H1 (cell line): ENCODE measurements around the gene HNF4A. TPM values are rescaled to one million over a fixed set of nuclear protein-coding genes. Genes with fewer than 3 reads are reported as not detected.

Experiments
- CTCF ChIA-PET: fragments of 300-600 bp; sonication (Branson Sonifier 250); formaldehyde crosslinking; loops from one replicate; lab custom pipeline; 2021; ENCODE audit not compliant: partially characterized antibody; lab: Charles Lee
- POLR2A ChIA-PET: fragments of 300-600 bp; sonication (Branson Sonifier 250); formaldehyde crosslinking; loops from one replicate; lab custom pipeline; 2021; ENCODE audit warnings: inconsistent platforms; ENCODE audit not compliant: partially characterized antibody; lab: Charles Lee
- DNase-seq, 2 experiments: peaks; one replicate each; pipeline versions ENCODE4 v3.0.0 to v3.0.0-alpha.2; 2010 to 2022; ENCODE audit warnings: low spot score in 2 of 2, low read depth in 1 of 2, mixed read lengths in 1 of 2
- FAIRE-seq: peaks from 2 replicates; lab custom pipeline; 2011; peaks lifted over from hg19 to GRCh38; lab: Jason Lieb, UNC
- H2AFZ ChIP-seq: 2 replicates; pipeline ENCODE4 v1.8.1; 2012; ENCODE audit warnings: low read length, inconsistent platforms
- H2AK5ac ChIP-seq: 2 replicates; pipeline ENCODE4 v1.6.1; 2013; ENCODE audit warnings: low read depth, low read length
- H2BK120ac ChIP-seq: replicated peaks from 2 replicates; pipeline ENCODE3; 2013; ENCODE audit warnings: low read depth, low read length, inconsistent platforms
- H2BK12ac ChIP-seq: 2 replicates; pipeline ENCODE4 v1.6.1; 2013; ENCODE audit warnings: low read depth, low read length
- H2BK15ac ChIP-seq: 2 replicates; pipeline ENCODE4 v1.6.1; 2013; ENCODE audit warnings: low read length
- H2BK20ac ChIP-seq: 2 replicates; pipeline ENCODE4 v1.6.1; 2013; ENCODE audit warnings: low read length
- H2BK5ac ChIP-seq: 2 replicates; pipeline ENCODE4 v1.6.1; 2013; ENCODE audit warnings: low read depth, low read length
- H3K14ac ChIP-seq: 2 replicates; pipeline ENCODE4 v1.6.1; 2013; ENCODE audit warnings: inconsistent platforms; ENCODE audit not compliant: insufficient read length
- H3K18ac ChIP-seq: 2 replicates; pipeline ENCODE4 v1.6.1; 2013; ENCODE audit warnings: low read length; ENCODE audit errors: extremely low read depth
- H3K23ac ChIP-seq: 2 replicates; pipeline ENCODE4 v1.6.1; 2013; ENCODE audit warnings: inconsistent platforms; ENCODE audit not compliant: insufficient read length
- H3K23me2 ChIP-seq: 2 replicates; pipeline ENCODE4 v1.6.1; 2013; ENCODE audit warnings: low read depth, low read length
- H3K27ac ChIP-seq: 2 replicates; pipeline ENCODE4 v1.6.1; 2011; ENCODE audit warnings: low read depth, low read length, inconsistent platforms
- H3K27me3 ChIP-seq, 4 experiments: replicated peaks in 1 of 4; 1 replicate in 1 of 4; 2 replicates in 3 of 4; pipeline versions ENCODE4 v1.6.1 to v1.8.1; 2011 to 2013; ENCODE audit warnings: low read length in 3 of 4, mild to moderate bottlenecking in 3 of 4, inconsistent platforms in 2 of 4, mixed read lengths in 2 of 4, moderate library complexity in 1 of 4; ENCODE audit not compliant: control insufficient read depth in 3 of 4, insufficient read depth in 3 of 4; ENCODE audit errors: extremely low read depth in 1 of 4
- H3K36me3 ChIP-seq, 4 experiments: 2 replicates each; pipeline versions ENCODE4 v1.6.1 to v1.8.1; 2011 to 2013; ENCODE audit warnings: mild to moderate bottlenecking in 4 of 4, low read length in 3 of 4, moderate library complexity in 2 of 4, control low read depth in 1 of 4, inconsistent platforms in 1 of 4; ENCODE audit not compliant: insufficient read depth in 4 of 4, control insufficient read depth in 2 of 4
- H3K4ac ChIP-seq: replicated peaks from 2 replicates; pipeline ENCODE3; 2013; ENCODE audit warnings: low read length, low read depth, mixed read lengths, inconsistent platforms; ENCODE audit not compliant: insufficient read length
- H3K4me1 ChIP-seq, 4 experiments: replicated peaks in 1 of 4; 1 replicate in 1 of 4; 2 replicates in 3 of 4; pipeline versions ENCODE4 v1.6.1 to v1.8.1; 2011 to 2013; ENCODE audit warnings: low read length in 3 of 4, inconsistent platforms in 2 of 4, mixed read lengths in 1 of 4; ENCODE audit not compliant: insufficient read depth in 4 of 4, control insufficient read depth in 3 of 4
- H3K4me2 ChIP-seq, 2 experiments: 2 replicates each; pipeline versions ENCODE4 v1.6.1 to v1.8.1; 2011 to 2013; ENCODE audit warnings: low read depth in 2 of 2, low read length in 2 of 2, control low read depth in 1 of 2, inconsistent platforms in 1 of 2, mild to moderate bottlenecking in 1 of 2; ENCODE audit not compliant: insufficient read depth in 1 of 2
- H3K4me3 ChIP-seq, 4 experiments: fragments of 200-600, 300-600 bp in 1 of 4; sonication (generic), shearing (Covaris generic), sonication (Bioruptor Twin) in 1 of 4; 2 replicates each; pipeline versions ENCODE4 v1.5.1 to v1.8.1; 2011 to 2016; ENCODE audit warnings: low read length in 4 of 4, low read depth in 3 of 4, control low read depth in 2 of 4, inconsistent platforms in 2 of 4, mild to moderate bottlenecking in 2 of 4, mixed read lengths in 1 of 4, moderate library complexity in 1 of 4; ENCODE audit not compliant: insufficient read depth in 2 of 4; ENCODE audit errors: extremely low read depth in 1 of 4
- H3K56ac ChIP-seq: replicated peaks from 2 replicates; pipeline ENCODE3; 2013; ENCODE audit warnings: low read depth, mild to moderate bottlenecking, mixed read lengths, low read length, inconsistent platforms; ENCODE audit not compliant: insufficient read length
- H3K79me1 ChIP-seq: 2 replicates; pipeline ENCODE4 v1.6.1; 2013; ENCODE audit warnings: low read depth, low read length, control low read depth
- H3K79me2 ChIP-seq, 2 experiments: 2 replicates each; pipeline versions ENCODE4 v1.6.1 to v1.8.1; 2012 to 2013; ENCODE audit warnings: low read length in 2 of 2, mild to moderate bottlenecking in 2 of 2, inconsistent platforms in 1 of 2; ENCODE audit not compliant: insufficient read depth in 2 of 2, control insufficient read depth in 1 of 2
- H3K9ac ChIP-seq, 4 experiments: replicated peaks in 1 of 4; 1 replicate in 1 of 4; 2 replicates in 3 of 4; pipeline versions ENCODE4 v1.6.1 to v1.8.1; 2011 to 2013; ENCODE audit warnings: low read depth in 3 of 4, low read length in 3 of 4, control low read depth in 2 of 4, mild to moderate bottlenecking in 2 of 4, moderate library complexity in 2 of 4, inconsistent platforms in 1 of 4; ENCODE audit errors: extremely low read depth in 1 of 4
- H3K9me3 ChIP-seq, 2 experiments: 2 replicates each; pipeline versions ENCODE4 v1.6.1 to v1.8.1; 2012 to 2013; ENCODE audit warnings: mild to moderate bottlenecking in 2 of 2, moderate library complexity in 2 of 2, control low read depth in 1 of 2, inconsistent platforms in 1 of 2, low read depth in 1 of 2, low read length in 1 of 2, mixed read lengths in 1 of 2; ENCODE audit not compliant: insufficient read depth in 2 of 2
- H4K20me1 ChIP-seq, 2 experiments: replicated peaks in 1 of 2; 2 replicates each; pipeline versions ENCODE3 to v1.8.1; 2011 to 2013; ENCODE audit warnings: inconsistent platforms in 2 of 2, low read length in 2 of 2, mild to moderate bottlenecking in 1 of 2; ENCODE audit not compliant: insufficient read depth in 2 of 2, control insufficient read depth in 1 of 2
- H4K5ac ChIP-seq: 2 replicates; pipeline ENCODE4 v1.6.1; 2013; ENCODE audit warnings: low read length, low read depth, mixed read lengths, inconsistent platforms; ENCODE audit not compliant: insufficient read length
- H4K8ac ChIP-seq: 2 replicates; pipeline ENCODE4 v1.8.0; 2013; ENCODE audit warnings: mild to moderate bottlenecking, moderate library complexity, low read length, inconsistent platforms; ENCODE audit not compliant: insufficient read depth; ENCODE audit errors: extremely low read depth
- H4K91ac ChIP-seq: replicated peaks from 2 replicates; pipeline ENCODE3; 2013; ENCODE audit warnings: low read length, mixed read lengths, inconsistent platforms; ENCODE audit not compliant: insufficient read length
- CREB1 ChIP-seq: IDR thresholded peaks from 2 replicates; pipeline ENCODE4 v1.6.1; 2012; ENCODE audit warnings: inconsistent platforms
- EP300 ChIP-seq, 2 experiments: IDR thresholded peaks; 1 replicate in 1 of 2; 2 replicates in 1 of 2; pipeline ENCODE4 v1.6.1; 2011 to 2012; ENCODE audit warnings: low read depth in 2 of 2, low read length in 2 of 2, mild to moderate bottlenecking in 2 of 2, borderline replicate concordance in 1 of 2, inconsistent platforms in 1 of 2, moderate library complexity in 1 of 2
- WGBS, 2 experiments: shearing (Covaris generic) in 1 of 2; methylation state at CpG; one replicate each; pipeline versions ENCODE4 v1.1.6 to v1.1.7; 2013 to 2015; ENCODE audit warnings: low lambda C conversion rate in 2 of 2, mixed read lengths in 2 of 2, inconsistent platforms in 1 of 2, low coverage in 1 of 2, missing lambda C conversion rate in 1 of 2; ENCODE audit not compliant: insufficient replicate concordance in 2 of 2, insufficient coverage in 1 of 2, insufficient read length in 1 of 2; ENCODE audit errors: extremely low coverage in 1 of 2, missing lambda C conversion rate in 1 of 2; 5-methylcytosine and 5-hydroxymethylcytosine counted together
- polyA plus RNA-seq, 7 experiments: library from polyadenylated mRNA; depleted of rRNA in 3 of 7; stranded (reverse) in 5 of 7; unstranded in 2 of 7; fragments of >200 nt in 5 of 7; fragments of 200-250 nt in 2 of 7; gene quantifications; 1 replicate in 5 of 7; 2 replicates in 1 of 7; 4 replicates in 1 of 7; pipeline versions ENCODE4 v1.2.1 to v1.2.3, GENCODE V29; 2011 to 2013; ENCODE audit warnings: missing spikeins in 2 of 7, mixed read lengths in 2 of 7
- total RNA-seq: library from RNA; stranded (reverse); fragmentation: NEBNext Ultra II Directional; extraction: Animal tissue kit (Norgen Biotek cat#: 25700); gene quantifications from 2 replicates; pipeline ENCODE4 v1.2.1, GENCODE V29; 2021

HNF4A gene
- total and polyA plus RNA-seq, 2 of the 8 experiments (the other 6 are each of a cell fraction or from before 2014, with no cell fraction given) = 0.03 TPM; not detected in 1

GRCh38 chr20:44394702-44395460 lies 39.4 kb downstream of the HNF4A start:
- CTCF ChIA-PET = interaction anchor here (1.0 to 3.5 kb wide), 7 partner anchors 10 to 180 kb away, joined by 3 to 21 read pairs (median 4); no protein-coding TSS in a partner anchor
- no peak for DNase-seq

More at GRCh38 chr20:44394702-44395460, 39.4 kb downstream of the HNF4A start:
- Histone ChIP-seq H3K4me2 (no peak overlapping the region), H3K79me2 (no peaks in the 10 kb centered on the region), H3K23ac (no peak overlapping the region), H2BK5ac (no peak overlapping the region), H3K14ac (no peak overlapping the region), H3K27me3 (no peaks in the 10 kb centered on the region), H3K36me3 (no peaks in the 10 kb centered on the region), H3K4me3 (no peak overlapping the region), H4K91ac (no peak overlapping the region), H2AK5ac (no peak overlapping the region), H4K5ac (no peak overlapping the region), H3K4me1 (no peaks in the 10 kb centered on the region), H3K9ac (no peak overlapping the region), H3K79me1 (no peaks in the 10 kb centered on the region), H2BK12ac (no peak overlapping the region), H3K18ac (no peak overlapping the region), H2AFZ (no peak overlapping the region), H2BK15ac (no peak overlapping the region), H3K23me2 (peaks cover 2% of the 10 kb centered on the region; the same call in 1 of the 2 replicates), H2BK120ac (no peak overlapping the region), H4K20me1 (no peaks in the 10 kb centered on the region), H2BK20ac (no peak overlapping the region), H3K56ac (no peak overlapping the region), H3K27ac (no peak overlapping the region), H3K9me3 (no peaks in the 10 kb centered on the region), H3K4ac (no peak overlapping the region), H4K8ac (0 out of 2 replicates have a peak overlapping the region, but pooled peaks have one; percentile 37)
- no peak for TF ChIP-seq CREB1
- TF ChIP-seq EP300 (IDR thresholded peaks at IDR 0.05; ENCODE audit: borderline replicate concordance in 1 of 2, low read depth in 2 of 2, low read length in 2 of 2) = no peak
- FAIRE-seq = no peak
- POLR2A ChIA-PET = no interaction called here
- WGBS, 2 experiments = 84% methylated on average over 15 of the region's 15 CpGs; no CpG with 5 or more reads in 1 of the 2 experiments
